Omental fat pad (tissue), 4 donors: ENCODE data around the gene WNT3. TPM values are rescaled to one million over a fixed set of nuclear protein-coding genes. Genes with fewer than 3 reads are reported as not detected.
"Not testable (repeated sequence)": the region's sequence is repeated elsewhere in the genome, so short reads cannot be mapped to it uniquely, and the experiment has no call there.

Experiments
- ATAC-seq: fragments of 150-250 bp; one replicate; pipeline ENCODE4 v1.9.1; 2016; ENCODE audit warnings: mild to moderate bottlenecking, moderate library complexity; ENCODE audit not compliant: low FRiP score
- DNase-seq: peaks from one replicate; pipeline ENCODE4 v3.0.0-alpha.2; 2019; ENCODE audit warnings: low spot score
- total RNA-seq, 4 donors: library from RNA; depleted of rRNA; stranded (reverse); fragments of >200 nt; gene quantifications; one replicate each; pipeline ENCODE4 v1.1.0, GENCODE V29; 2016
- TF ChIP-seq, protein P1 (sequence below), 3 donors: fragments of 450-650 bp; IDR thresholded peaks; one replicate each; pipeline ENCODE4 v1.5.1; 2016 to 2017; ENCODE audit warnings: antibody characterized with exemption in 3 of 3, mild to moderate bottlenecking in 3 of 3, moderate library complexity in 2 of 3

The WNT3 gene
- total RNA-seq, 4 donors from 2014 or later = 0.82 to 2.1 (median 1.2) TPM

DNA sequence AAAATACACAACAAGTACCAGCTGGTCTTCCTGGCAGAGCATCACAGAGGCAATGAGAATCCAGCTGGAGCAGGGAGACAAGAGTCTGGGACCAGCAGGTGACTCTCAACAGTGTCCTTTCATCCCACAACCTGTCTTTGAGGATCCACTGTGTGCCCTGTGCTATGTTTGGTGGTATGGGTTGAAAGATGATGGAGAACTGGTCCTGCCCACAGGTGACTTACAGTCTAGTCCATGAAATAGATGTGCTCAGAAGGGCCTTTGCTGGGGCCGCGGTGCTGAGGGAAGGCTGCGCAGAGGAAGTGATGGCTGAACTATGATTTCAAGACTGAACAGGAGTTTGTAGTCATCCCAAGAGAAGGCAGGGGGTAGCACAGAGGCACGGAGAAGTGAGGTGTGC, 17.9 kb downstream of the WNT3 start:
- ATAC-seq (no peak), DNase-seq (no peak)
- TF ChIP-seq, protein P1, sequence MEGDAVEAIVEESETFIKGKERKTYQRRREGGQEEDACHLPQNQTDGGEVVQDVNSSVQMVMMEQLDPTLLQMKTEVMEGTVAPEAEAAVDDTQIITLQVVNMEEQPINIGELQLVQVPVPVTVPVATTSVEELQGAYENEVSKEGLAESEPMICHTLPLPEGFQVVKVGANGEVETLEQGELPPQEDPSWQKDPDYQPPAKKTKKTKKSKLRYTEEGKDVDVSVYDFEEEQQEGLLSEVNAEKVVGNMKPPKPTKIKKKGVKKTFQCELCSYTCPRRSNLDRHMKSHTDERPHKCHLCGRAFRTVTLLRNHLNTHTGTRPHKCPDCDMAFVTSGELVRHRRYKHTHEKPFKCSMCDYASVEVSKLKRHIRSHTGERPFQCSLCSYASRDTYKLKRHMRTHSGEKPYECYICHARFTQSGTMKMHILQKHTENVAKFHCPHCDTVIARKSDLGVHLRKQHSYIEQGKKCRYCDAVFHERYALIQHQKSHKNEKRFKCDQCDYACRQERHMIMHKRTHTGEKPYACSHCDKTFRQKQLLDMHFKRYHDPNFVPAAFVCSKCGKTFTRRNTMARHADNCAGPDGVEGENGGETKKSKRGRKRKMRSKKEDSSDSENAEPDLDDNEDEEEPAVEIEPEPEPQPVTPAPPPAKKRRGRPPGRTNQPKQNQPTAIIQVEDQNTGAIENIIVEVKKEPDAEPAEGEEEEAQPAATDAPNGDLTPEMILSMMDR (IDR thresholded peaks at IDR 0.05) = no peak

DNA sequence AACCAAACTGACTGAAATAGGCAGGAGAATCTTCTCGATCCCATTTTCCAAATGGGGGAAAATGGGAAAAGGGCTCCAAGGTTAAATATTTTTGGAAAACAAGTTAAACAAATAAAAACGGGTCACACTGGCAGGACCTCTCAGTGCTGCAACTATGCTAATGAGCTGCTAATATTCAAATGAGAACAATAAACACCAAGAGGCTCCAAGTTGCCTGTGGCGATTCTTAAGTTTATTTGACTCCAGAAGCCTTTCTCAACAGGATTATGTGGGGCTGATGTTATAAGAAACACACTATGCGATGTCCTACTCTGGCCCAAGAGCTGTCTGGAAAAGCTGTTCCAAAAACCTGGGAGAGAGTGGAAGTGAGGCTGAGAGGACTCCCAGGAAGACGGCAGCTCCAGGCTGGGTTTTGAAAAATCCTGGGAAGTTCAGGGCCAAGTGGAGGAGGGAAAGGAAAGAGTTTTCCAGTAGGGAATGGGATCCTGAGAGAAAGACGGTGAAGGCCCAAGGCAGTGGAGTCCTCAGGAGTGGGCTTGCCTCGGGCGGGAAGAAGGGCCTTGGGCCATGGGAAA, 21.4 kb downstream of the WNT3 start:
- TF ChIP-seq, protein P1 (IDR thresholded peaks at IDR 0.05) = no peak
- DNase-seq = no peak

DNA sequence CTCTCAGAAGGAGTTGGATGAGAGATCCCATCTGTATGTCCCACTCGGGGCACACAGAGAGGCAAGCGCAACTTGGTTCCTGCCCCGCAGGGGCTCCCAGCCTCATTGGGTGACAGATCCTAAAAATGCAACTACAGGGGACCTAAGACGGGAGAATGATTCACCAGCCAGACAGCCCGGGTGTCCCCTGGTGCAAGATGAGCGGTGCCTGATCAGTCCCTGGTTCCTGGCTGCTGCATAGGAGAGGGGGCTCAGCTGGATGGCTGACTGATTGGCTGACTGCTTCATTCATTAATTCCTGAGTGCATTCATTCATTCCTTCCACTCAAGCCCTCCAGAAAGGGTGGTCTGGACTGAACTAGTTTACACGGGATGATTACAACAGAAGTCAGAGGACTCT, 22.0 kb downstream of the WNT3 start:
- ATAC-seq = no peak
- DNase-seq = no peak
- TF ChIP-seq, protein P1 (IDR thresholded peaks at IDR 0.05) = no peak

More for the DNA sequence above, 21.4 kb downstream of the WNT3 start:
- no peak for ATAC-seq

DNA sequence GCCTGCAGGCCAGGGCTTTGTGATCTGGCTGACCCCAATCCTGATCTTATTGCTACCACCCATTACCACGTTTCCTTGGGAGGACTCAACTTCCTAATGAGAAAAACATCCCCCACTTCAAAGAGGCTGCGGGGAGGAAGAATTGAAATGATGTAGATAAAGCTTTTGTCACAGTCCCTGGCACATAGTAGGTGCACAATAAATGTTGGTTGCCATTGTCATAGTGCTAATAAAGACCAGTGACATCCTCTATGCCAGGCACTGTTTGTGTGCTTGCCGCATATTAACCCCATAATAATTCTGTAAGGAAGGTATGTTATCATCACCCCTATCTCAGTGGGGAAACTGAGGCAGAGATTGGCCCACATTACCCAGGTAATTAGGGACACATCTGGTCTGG, 22.4 kb downstream of the WNT3 start:
- ATAC-seq = no peak
- no peak for DNase-seq
- TF ChIP-seq, protein P1 (IDR thresholded peaks at IDR 0.05) = no peak

DNA sequence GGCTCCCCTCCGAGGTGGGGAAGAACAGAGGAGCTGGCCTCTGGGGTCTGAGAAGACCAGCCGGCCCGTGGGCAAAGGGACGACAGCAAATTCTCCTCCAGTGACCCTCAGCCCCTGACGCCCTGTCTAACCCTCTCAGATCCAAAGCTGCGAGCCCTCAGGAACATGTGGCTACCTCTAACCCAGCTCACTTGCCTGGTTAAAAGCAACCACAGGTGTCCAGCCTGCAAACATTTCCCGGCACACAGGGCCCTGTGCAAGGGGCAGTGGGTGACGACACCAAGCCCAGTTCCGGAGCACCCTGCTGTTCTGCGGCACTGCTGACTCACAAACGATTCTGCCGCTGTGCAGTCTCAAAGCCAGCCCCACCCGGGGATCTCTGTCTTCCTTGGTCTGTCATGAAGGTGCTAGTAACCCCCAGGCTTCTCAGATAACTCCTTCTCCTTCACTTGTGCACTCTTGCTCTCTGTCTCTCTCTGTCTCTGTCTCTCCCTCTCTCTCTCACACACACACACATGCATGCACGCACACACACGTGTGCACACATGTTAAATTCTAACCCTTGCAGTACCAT, 23.0 kb downstream of the WNT3 start:
- ATAC-seq = no peak
- TF ChIP-seq, protein P1 (IDR thresholded peaks at IDR 0.05) = no peak
- no peak for DNase-seq

DNA sequence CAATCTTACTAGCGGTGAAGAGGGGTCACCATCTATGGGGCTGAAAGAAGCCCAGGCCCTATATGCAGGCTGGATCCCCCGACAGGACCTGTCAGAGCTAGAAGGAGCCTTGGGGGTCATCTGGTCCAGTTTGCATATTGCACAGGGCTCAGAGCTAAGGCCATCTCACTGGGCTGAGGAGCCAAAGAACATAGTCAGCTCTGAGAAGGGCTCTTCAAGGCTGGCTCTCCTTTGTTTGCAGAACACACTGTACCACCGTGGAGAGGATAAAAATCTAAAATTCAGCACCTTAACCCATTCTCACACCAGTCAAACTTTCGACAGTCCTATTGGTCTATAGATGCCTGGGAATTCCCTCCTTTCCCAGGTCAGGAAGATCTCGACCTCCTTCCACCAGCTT, 24.2 kb downstream of the WNT3 start:
- DNase-seq (no peak), ATAC-seq (no peak)
- TF ChIP-seq, protein P1 (IDR thresholded peaks at IDR 0.05) = no peak

DNA sequence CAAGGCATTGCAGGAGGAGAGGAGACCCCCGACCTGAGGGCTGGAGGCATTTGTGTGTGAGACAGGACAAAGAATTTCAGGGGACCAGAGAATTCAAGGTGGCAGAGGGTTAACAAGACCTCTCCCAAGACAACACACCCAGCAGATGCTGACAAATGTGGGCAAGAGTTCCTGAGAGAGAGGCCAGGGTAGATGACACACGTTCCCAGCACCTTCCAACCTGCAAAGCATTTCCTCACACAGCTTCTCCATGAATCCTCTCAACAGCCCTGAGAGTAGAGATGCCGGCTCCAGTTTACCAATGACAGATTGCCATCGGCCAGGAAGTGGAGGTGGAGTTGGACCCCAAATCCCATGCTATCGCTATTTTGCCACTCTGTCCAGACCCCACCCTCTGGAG, 25.0 kb downstream of the WNT3 start:
- TF ChIP-seq, protein P1 (IDR thresholded peaks at IDR 0.05) = no peak
- ATAC-seq = no peak

DNA sequence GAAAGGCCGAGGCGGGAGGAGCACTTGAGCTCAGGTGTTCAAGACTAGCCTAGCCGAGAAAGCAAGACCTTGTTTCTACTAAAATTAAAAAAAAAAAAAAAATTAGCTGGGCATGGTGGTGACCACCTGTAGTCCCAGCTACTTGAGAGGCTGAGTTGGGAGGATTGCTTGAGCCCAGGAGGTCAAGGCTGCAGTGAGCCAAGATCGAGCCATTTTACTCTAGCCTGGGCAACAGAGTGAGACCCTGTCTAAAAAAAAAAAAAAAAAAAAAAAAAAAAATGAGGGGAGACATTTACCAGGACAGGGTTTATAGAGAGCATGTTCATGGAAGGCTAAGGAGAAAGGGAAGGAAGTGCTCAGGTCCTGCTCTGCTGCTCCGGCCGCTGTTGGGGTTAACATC, 25.5 kb downstream of the WNT3 start:
- not testable (repeated sequence) for ATAC-seq, DNase-seq

More for the DNA sequence above, 25.0 kb downstream of the WNT3 start:
- no peak for DNase-seq
